Measurements from ENCODE around the gene TRAF3. TPM values are rescaled to one million over a fixed set of nuclear protein-coding genes. Genes with fewer than 3 reads are reported as not detected.

The TRAF3 gene
- total RNA-seq, 2 experiments from 2014 or later = 68.8 to 73.6 TPM

- no peak overlapping the region for H3K27ac Mint-ChIP-seq
- CTCF ChIA-PET = interaction anchor here (1.3 kb wide), 1 partner anchor 146 kb away, joined by 3 read pairs; no protein-coding TSS in a partner anchor
- intact Hi-C loops (cut with micrococcal nuclease) = no loop called here
Observed at GRCh38 chr14:102840115-102840514, 62.9 kb downstream of the TRAF3 start.

GRCh38 chr14:102840771-102841528 lies 63.7 kb downstream of the TRAF3 start:
- Mint-ChIP-seq H3K27ac (peak overlapping the region; percentile 21), H3K36me3 (peaks cover 21% of the 10 kb centered on the region), H3K4me1 (ENCODE audit: low read depth) (peaks cover 3% of the 10 kb centered on the region), H3K9me3 (no peaks in the 10 kb centered on the region), H3K4me3 (no peak overlapping the region), H3K27me3 (no peaks in the 10 kb centered on the region)
- intact Hi-C loops (cut with micrococcal nuclease) = no loop called here
- ChIA-PET POLR2A (no interaction called here), CTCF (interaction anchor here (1.3 kb wide), 1 partner anchor 147 kb away, joined by 3 read pairs; no protein-coding TSS in a partner anchor)
- DNase-seq = no peak

More at GRCh38 chr14:102840115-102840514, 62.9 kb downstream of the TRAF3 start:
- peaks cover 25% of the 10 kb centered on the region for H3K36me3 Mint-ChIP-seq
- POLR2A ChIA-PET = no interaction called here
- no peaks in the 10 kb centered on the region for H3K9me3 Mint-ChIP-seq
- DNase-seq = no peak
- H3K4me3 Mint-ChIP-seq = no peak overlapping the region
- H3K27me3 Mint-ChIP-seq = no peaks in the 10 kb centered on the region
- H3K4me1 Mint-ChIP-seq (ENCODE audit: low read depth) = peaks cover 7% of the 10 kb centered on the region

- ChIA-PET CTCF (no interaction called here), POLR2A (interaction anchor here (0.9 kb wide), 1 partner anchor 21 kb away, joined by 3 read pairs; no protein-coding TSS in a partner anchor)
- Mint-ChIP-seq H3K27ac (no peak overlapping the region), H3K36me3 (peaks cover 22% of the 10 kb centered on the region), H3K9me3 (no peaks in the 10 kb centered on the region), H3K4me1 (ENCODE audit: low read depth) (peaks cover 13% of the 10 kb centered on the region), H3K27me3 (no peaks in the 10 kb centered on the region), H3K4me3 (no peak overlapping the region)
- intact Hi-C loops (cut with micrococcal nuclease) = no loop called here
- DNase-seq = no peak
Observed at GRCh38 chr14:102848830-102849525, 71.7 kb downstream of the TRAF3 start.

GRCh38 chr14:102849526-102850379 lies 72.5 kb downstream of the TRAF3 start:
- Mint-ChIP-seq H3K9me3 (no peaks in the 10 kb centered on the region), H3K27ac (peak overlapping the region; percentile 60), H3K27me3 (no peaks in the 10 kb centered on the region), H3K4me3 (no peak overlapping the region), H3K36me3 (peaks cover 26% of the 10 kb centered on the region), H3K4me1 (ENCODE audit: low read depth) (peaks cover 17% of the 10 kb centered on the region)
- CTCF ChIA-PET = no interaction called here
- POLR2A ChIA-PET = interaction anchor here (0.9 kb wide), 1 partner anchor 21 kb away, joined by 3 read pairs; no protein-coding TSS in a partner anchor
- intact Hi-C loops (cut with micrococcal nuclease) = no loop called here
- no peak for DNase-seq

- no peak for DNase-seq
- Mint-ChIP-seq H3K4me3 (no peak overlapping the region), H3K9me3 (peaks cover 4% of the 10 kb centered on the region), H3K36me3 (peaks cover 52% of the 10 kb centered on the region), H3K27me3 (no peaks in the 10 kb centered on the region), H3K4me1 (ENCODE audit: low read depth) (peaks cover 22% of the 10 kb centered on the region), H3K27ac (peak overlapping the region; percentile 39)
- POLR2A ChIA-PET = no interaction called here
- CTCF ChIA-PET = no interaction called here
- intact Hi-C loops (cut with micrococcal nuclease) = no loop called here
Observed at GRCh38 chr14:102853648-102854047, 76.4 kb downstream of the TRAF3 start.

- peak overlapping the region; percentile 39 for H3K27ac Mint-ChIP-seq
- POLR2A ChIA-PET = no interaction called here
- peaks cover 22% of the 10 kb centered on the region for H3K4me1 Mint-ChIP-seq (ENCODE audit: low read depth)
- no peaks in the 10 kb centered on the region for H3K27me3 Mint-ChIP-seq
- no peak overlapping the region for H3K4me3 Mint-ChIP-seq
- H3K36me3 Mint-ChIP-seq = peaks cover 53% of the 10 kb centered on the region
- CTCF ChIA-PET = no interaction called here
- intact Hi-C loops (cut with micrococcal nuclease) = no loop called here
- peaks cover 4% of the 10 kb centered on the region for H3K9me3 Mint-ChIP-seq
- no peak for DNase-seq
Observed at GRCh38 chr14:102854091-102854703, 76.9 kb downstream of the TRAF3 start.

GRCh38 chr14:102856179-102856578 lies 78.9 kb downstream of the TRAF3 start:
- ChIA-PET CTCF (no interaction called here), POLR2A (no interaction called here)
- no peaks in the 10 kb centered on the region for H3K27me3 Mint-ChIP-seq
- intact Hi-C loops (cut with micrococcal nuclease) = no loop called here
- H3K4me3 Mint-ChIP-seq = no peak overlapping the region
- peaks cover 15% of the 10 kb centered on the region for H3K4me1 Mint-ChIP-seq (ENCODE audit: low read depth)
- H3K9me3 Mint-ChIP-seq = peaks cover 17% of the 10 kb centered on the region
- no peak overlapping the region for H3K27ac Mint-ChIP-seq
- H3K36me3 Mint-ChIP-seq = peaks cover 63% of the 10 kb centered on the region
- DNase-seq = no peak

GRCh38 chr14:102857444-102857843 lies 80.2 kb downstream of the TRAF3 start:
- ChIA-PET POLR2A (no interaction called here), CTCF (no interaction called here)
- no peak overlapping the region for H3K4me3 Mint-ChIP-seq
- peaks cover 13% of the 10 kb centered on the region for H3K4me1 Mint-ChIP-seq (ENCODE audit: low read depth)
- DNase-seq = no peak
- intact Hi-C loops (cut with micrococcal nuclease) = no loop called here
- peaks cover 69% of the 10 kb centered on the region for H3K36me3 Mint-ChIP-seq
- peaks cover 27% of the 10 kb centered on the region for H3K9me3 Mint-ChIP-seq
- no peaks in the 10 kb centered on the region for H3K27me3 Mint-ChIP-seq
- H3K27ac Mint-ChIP-seq = no peak overlapping the region

- Mint-ChIP-seq H3K4me3 (no peak overlapping the region), H3K9me3 (peaks cover 35% of the 10 kb centered on the region), H3K27ac (no peak overlapping the region), H3K36me3 (peaks cover 75% of the 10 kb centered on the region), H3K4me1 (ENCODE audit: low read depth) (peaks cover 3% of the 10 kb centered on the region), H3K27me3 (no peaks in the 10 kb centered on the region)
- ChIA-PET CTCF (no interaction called here), POLR2A (no interaction called here)
- no peak for DNase-seq
- intact Hi-C loops (cut with micrococcal nuclease) = no loop called here
Observed at GRCh38 chr14:102859911-102860310, 82.7 kb downstream of the TRAF3 start.

- peaks cover 31% of the 10 kb centered on the region for H3K9me3 Mint-ChIP-seq
- no peak for DNase-seq
- intact Hi-C loops (cut with micrococcal nuclease) = no loop called here
- H3K4me3 Mint-ChIP-seq = no peak overlapping the region
- CTCF ChIA-PET = interaction anchor here (0.7 kb wide), 1 partner anchor 214 kb away, joined by 3 read pairs; no protein-coding TSS in a partner anchor
- H3K4me1 Mint-ChIP-seq (ENCODE audit: low read depth) = peaks cover 4% of the 10 kb centered on the region
- POLR2A ChIA-PET = no interaction called here
- no peaks in the 10 kb centered on the region for H3K27me3 Mint-ChIP-seq
- H3K27ac Mint-ChIP-seq = no peak overlapping the region
- peaks cover 73% of the 10 kb centered on the region for H3K36me3 Mint-ChIP-seq
Observed at GRCh38 chr14:102862154-102862773, 85.0 kb downstream of the TRAF3 start.

- Mint-ChIP-seq H3K4me3 (no peak overlapping the region), H3K36me3 (peaks cover 69% of the 10 kb centered on the region), H3K4me1 (ENCODE audit: low read depth) (peaks cover 4% of the 10 kb centered on the region), H3K9me3 (peaks cover 31% of the 10 kb centered on the region), H3K27me3 (no peaks in the 10 kb centered on the region), H3K27ac (no peak overlapping the region)
- intact Hi-C loops (cut with micrococcal nuclease) = no loop called here
- ChIA-PET POLR2A (no interaction called here), CTCF (interaction anchor here (0.6 to 0.9 kb wide), 2 partner anchors 84 to 89 kb away, joined by 3 read pairs; no protein-coding TSS in a partner anchor)
- no peak for DNase-seq
Observed at GRCh38 chr14:102863381-102863780, 86.1 kb downstream of the TRAF3 start.

Data from activated CD4-positive, alpha-beta memory T cell treated with anti-CD3 and anti-CD28 coated beads for 36 hours (primary cell).